Esophagus mucosa (tissue), 1 donor: ENCODE measurements around the gene ZFP36L2. TPM values are rescaled to one million over a fixed set of nuclear protein-coding genes. Genes with fewer than 3 reads are reported as not detected.

Experiments
- ATAC-seq: fragments of 200-7000 bp; cut with Tn5 transposase; one replicate; pipeline ENCODE4 v1.9.1; 2020
- total RNA-seq: library from RNA; stranded (reverse); gene quantifications from one replicate; pipeline ENCODE4 v1.2.4, GENCODE V29; 2023
- donor health status: DM: yes; HTN: yes; CAD: no.

Gene ZFP36L2
- total RNA-seq, 1 donor from 2014 or later, result 71.0 TPM

DNA sequence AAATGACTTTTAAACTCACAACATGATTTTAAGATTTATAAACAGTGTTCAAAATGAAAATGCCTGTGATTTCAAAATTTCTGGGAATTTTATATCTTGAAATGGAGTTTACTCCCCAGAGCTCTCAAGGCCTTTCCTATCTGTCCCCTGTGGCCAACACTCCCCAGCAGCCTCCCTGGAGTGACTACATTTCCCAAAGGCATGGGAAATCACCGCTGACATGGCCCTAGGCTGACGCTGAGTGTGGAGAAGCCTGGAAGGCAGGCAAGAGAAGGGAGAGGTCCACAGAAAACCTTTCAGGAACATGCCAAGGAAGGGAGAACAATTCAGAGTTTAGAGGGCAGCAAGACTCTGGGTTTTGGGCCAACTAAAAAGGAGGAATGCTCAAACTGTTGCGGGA is 20.2 kb upstream of the ZFP36L2 start:
- ATAC-seq, result no peak

DNA sequence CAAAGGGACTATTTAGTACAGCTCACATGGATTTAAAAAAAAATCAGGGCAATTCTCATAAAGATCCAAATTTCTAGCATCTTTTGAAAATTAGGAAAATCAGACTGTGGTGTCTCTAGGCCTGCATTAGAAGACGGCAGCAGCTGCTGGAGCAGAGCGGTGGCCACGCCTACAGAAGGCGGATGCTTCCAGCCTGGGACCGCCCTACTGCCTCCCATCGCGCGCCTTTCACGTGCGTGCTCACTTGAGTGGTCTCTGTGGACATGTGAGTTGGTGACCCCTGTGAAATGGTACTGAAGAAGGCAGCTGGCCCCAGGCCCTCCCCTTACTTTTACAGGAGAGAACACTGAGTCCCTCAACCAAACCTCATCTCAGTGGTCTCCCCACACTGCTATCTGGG is 15.2 kb upstream of the ZFP36L2 start:
- no peak for ATAC-seq

DNA sequence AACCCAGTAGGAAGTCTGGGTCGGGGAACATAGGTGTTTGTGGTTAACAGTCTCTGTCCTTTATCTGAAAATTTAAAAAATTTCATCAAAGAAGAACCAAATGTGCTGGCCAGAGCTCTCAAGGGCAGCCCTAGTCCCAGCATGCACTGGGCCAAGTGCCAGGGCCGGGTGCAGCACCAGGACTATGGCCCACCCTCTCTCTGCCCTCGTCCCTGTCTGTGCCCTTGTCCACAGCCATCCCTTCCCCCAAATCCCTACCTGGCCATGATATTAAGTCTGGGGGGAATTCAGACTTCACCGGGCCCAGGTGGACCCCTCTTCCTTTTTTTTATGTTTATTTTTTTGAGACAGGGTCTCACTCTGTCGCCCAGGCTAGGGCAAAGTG is 14.4 kb upstream of the ZFP36L2 start:
- ATAC-seq, result peak; percentile 36

DNA sequence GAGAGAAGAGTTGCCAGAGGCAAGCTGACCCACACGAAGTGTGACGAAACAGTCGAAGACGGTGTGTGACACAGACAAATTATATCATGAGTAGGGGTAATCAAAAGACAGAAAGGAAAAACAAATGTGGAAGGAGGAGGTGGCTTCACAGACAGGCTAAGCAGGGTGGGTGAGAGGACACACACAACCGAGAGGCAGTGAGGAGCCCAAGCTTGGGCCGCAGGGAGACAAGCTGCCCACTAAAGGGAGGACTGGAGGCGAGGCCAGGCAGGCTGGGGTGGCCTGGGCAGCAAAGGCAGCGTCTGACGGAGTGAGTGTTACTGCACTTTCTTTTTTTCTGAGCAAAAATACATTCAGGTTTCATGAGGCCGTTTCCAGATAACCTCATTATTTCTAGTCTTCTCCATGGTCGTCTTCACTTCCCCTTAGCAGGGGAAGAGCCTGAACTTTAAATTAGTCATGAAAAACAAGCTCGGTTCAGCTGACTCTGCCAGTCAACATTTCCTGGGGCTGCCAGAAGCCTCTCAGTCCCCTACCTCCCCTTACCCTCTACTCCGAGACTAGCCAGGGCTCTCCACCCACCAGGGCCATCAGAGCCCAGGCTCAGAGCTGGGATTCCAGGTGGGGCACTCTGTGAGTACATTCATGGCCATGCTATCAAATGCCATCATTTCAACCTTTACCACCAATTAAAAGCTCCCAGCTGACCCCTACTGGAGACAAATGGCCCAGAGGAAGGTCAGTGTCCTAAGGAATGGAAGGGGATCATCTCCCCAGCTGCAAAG is 13.8 kb upstream of the ZFP36L2 start:
- peak; percentile 14 for ATAC-seq

DNA sequence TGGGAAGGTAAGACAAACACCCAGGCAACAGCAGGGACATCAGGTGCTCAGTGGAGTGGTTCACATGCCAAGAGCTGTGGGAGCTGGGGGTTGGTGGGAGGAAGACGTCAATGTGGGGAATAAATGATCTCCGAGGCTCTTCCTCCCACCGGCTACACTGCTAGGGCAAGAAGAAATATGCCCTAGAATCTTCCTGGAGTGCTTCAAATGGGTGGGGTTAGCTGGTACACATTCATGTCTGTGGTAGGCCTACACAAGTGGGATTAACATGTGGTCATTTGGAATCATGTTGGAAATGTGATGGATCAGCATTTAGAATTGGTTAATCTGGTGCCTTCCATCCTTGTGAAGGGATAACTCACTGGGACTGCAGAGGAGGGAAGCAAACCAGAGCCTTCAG is 12.4 kb upstream of the ZFP36L2 start:
- ATAC-seq, result no peak

DNA sequence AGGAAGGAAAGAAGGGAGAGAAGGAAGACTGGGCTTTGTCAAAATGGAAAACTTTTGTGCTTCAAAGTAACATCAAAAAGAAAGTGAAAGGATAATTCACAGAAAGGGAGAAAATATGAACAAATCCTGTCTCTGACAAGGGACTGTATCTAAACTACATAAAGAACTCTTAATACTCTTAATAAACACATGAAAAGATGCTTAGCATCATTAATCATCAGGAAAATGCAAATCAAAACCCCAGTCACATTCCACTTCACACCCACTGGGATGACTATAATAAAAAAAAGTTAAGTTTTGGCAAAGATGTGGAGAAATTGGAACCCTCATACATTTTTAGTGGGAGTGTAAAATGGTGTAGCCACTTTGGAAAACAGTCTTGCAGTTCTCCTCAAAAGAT is 11.8 kb upstream of the ZFP36L2 start:
- no peak for ATAC-seq

DNA sequence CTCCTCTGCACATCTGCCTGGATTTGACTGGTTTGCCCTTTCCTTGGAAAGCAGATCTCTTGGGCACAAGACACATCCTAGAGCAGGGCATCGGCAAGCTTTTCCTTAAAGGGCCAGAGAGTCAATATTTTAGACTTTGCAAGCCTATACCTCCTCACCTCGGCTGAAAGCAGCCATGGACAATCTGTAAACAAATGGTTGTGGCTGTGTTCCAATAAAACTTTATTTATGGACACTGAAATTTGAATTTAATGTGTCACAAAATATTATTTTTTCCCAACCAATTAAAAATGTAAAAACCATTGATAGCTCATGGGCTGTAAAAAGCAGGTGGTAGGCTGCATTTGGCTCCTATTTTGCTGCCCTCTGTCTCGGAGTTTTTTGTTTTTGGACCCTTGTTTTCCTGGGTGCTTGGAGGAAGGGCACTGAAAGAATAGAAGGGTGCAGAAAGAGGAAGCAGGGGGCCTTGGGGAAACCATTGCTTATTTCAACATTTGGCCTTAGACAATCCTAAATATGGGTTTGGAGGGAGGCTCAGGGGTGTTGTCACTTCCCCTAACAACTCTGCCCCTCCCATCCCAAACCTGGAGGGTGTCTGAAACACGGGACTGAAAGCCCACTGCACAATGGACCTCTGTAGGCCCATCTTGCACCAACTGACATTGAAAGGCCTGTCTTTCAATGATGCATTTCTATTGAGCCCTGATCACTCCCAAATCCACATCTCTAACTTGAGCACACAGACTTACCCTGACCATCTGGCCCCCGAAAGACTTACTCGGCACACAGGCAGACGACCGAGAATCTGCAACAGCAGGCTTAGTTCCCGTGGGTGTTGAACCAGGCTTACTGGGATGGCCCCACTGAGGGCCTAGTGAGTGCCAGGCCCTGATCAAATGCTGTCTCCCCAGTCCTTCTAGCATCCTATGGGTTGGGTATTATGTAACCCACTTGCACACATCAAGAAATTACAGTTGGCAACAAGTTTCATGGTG is 7.1 kb upstream of the ZFP36L2 start:
- no peak for ATAC-seq

DNA sequence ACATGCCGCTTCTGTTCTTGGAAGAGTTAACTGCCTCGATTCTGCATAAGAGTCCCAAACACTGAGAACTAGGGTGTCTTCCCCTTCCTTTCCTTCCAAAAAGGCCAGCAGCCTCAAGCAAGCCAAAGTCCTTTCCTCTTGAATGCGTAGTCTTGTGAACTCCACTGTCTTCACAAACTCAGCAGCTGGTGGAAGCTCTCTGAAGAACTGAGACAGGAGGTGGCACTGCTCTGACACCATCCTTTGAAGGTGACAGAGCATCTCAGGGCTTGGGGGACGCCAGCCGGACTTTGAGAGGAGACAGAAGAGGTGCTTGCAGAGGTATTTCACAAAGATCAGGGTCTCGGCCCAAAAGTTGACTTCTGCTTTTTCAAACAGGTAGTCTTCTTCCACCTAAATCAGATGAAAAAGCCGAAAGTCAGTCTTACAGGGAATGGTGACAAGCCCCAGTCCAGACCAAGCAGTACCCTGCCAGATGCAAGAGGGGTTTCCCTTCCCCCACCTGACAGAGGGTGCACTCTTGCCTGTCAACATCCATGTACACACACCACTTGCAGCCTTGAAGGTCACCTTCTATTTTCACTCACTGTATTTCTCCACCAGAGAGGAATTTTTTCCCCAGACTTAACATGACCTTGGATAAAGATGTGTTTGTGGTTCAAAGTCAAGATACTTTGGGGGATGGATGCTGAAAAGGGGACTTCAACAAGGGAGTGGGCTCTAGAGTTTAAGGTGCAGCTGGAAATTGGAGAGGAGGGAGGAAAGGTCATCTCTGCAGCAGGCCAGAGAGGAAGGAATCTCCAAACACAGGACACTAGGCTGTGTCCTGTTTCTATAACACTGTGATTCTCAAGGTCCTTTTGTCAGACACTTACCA is 4.8 kb upstream of the ZFP36L2 start:
- ATAC-seq, result no peak

DNA sequence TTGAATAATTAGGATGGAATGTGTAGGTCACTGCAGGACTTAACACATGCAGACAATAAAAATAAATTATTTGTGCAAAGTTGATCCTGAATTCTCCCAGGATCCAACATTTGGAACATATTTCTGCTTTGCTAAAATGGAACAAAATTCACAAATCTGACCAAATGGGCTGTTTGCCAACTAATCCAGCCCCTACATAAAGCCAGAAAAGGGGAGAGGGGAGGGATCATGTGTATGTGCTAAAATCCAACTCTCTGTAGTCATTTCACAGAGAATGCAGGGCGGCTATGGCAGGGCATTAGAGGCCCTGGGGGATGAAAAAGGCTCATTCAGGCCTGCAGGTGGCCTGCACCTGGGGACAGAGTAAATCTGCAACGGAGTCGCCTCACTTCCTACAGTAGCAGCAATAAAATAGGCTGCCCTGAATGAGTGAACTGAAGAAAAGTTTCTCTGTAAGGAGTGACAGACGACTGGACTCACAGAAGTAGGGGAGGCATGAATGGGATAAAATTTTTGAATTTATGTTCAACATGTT is 4.0 kb upstream of the ZFP36L2 start:
- ATAC-seq, result no peak

DNA sequence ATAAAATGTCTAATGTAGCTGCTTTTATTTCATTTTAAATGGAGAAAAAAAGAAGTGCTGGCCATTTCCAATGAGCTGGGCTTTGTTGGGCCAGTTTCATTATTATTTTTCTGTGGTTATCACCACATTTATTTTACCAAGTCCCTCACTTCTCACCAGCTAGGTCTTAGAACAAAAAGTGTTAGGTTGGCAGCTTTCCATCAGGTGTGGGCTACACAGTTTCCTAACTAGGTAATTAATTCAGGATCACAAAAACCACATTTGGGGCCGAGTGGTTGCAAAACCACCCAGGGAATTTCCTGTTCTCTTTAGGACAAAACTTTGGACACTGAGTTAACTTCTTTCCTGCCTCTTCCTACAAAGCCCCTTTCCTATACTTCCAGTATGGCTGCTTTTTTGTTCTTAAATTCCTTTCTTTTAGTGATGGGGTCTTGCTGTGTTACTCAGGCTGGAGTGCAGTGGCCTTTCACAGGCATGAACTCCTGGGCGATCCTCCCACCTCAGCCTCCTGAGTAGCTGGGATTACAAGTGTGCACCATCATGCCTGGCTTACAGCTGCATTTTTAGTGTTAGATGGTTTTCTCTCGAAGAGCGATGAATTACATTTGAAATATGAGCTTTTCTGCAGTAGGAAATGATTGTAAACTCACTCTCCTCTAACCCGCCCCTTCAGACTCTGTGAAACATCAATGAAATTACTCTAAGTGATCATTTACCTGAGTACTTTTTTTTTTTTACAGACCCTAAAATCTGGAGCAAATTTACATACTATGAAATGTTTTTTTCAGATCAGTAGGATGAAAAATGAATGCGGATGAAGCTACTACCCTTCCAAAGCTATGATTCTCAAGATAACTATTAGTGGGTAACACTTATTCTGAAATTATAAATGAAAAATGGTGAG is 2.6 kb upstream of the ZFP36L2 start:
- ATAC-seq, result no peak

DNA sequence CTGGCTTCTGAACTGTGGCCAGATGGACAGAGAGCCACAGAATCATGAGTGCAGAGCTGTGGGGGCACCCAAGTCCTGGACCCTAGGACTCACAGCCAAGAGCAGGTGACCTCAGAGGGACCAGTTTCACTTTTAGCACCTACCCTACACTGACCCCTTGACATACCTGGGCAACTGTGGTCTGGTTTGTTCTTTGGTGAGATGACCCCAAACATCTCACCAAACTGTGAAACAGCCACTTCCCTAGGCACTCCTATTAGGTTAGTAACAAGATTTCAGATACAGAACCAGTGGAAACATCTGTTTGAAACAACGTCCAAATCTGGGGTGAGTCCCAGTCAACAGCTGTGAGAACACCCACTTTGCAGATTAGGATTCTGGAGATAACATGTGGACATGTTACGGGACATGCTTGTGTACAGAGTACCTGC is 1.9 kb upstream of the ZFP36L2 start:
- no peak for ATAC-seq

DNA sequence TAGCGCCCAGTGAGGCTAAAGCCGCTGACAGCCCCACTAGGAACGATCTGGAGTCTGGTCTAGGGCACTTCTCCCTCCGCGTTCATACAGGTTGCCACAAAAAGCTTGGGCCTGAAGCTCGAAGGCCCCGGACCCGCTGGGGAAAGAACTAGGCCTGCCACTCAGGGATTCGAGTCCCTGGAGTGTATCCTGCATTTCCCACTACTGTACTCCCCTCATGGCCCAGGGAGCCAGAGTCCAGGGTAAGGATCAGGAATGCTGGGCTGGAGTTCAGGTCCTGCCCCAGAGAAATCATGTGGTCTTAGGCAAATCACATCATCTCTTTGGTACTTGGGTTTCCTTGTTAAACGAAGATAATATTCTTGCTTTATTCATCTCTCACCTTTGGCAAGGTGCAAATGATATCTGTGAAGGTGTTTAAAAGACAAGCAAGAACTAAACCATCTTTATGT is 1.4 kb upstream of the ZFP36L2 start:
- no peak for ATAC-seq

DNA sequence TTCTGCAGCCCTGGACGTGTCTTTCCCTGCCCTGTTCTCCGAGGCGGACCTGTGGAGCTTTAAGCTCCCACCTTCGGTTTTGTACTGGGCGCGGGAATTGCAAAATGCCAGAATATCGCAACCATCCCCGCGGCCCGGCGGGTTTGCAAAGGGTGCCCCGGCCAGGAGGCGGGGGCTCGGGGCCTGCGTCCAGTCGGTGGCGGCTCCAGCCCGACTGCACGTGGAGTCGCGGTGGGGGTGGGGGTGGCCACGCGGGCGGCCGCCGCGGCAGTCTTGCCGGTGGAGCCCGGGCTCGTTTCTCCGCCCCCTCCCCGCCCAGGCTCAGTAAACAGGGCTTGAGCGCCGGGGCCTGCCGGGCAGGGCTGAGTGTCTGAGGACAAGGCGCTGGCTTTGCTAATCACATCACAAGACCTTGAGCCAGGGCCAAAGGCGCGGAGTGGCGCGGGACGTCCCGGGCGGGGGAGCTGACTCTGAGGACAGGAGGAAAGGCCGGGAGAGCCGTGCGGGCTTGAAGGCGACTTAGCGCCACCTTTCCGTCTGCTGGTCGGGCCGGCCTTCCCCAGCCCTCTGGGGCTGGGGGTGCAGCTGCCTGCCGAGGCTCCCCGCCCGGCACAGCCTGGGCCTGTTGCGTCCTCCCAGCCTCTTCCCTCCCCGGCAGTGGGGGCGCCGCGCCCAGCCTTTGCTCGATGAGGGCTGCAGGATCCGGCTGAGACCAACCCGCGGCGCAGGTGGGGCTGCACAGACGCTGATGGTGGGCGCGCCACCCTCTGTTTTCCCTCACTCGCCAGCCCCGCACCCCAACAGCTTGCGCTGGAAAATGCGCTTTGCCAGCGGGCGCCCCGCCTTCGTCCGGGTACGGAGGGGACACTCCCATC is 786 bp upstream of the ZFP36L2 start:
- ATAC-seq, result peak; percentile 69

DNA sequence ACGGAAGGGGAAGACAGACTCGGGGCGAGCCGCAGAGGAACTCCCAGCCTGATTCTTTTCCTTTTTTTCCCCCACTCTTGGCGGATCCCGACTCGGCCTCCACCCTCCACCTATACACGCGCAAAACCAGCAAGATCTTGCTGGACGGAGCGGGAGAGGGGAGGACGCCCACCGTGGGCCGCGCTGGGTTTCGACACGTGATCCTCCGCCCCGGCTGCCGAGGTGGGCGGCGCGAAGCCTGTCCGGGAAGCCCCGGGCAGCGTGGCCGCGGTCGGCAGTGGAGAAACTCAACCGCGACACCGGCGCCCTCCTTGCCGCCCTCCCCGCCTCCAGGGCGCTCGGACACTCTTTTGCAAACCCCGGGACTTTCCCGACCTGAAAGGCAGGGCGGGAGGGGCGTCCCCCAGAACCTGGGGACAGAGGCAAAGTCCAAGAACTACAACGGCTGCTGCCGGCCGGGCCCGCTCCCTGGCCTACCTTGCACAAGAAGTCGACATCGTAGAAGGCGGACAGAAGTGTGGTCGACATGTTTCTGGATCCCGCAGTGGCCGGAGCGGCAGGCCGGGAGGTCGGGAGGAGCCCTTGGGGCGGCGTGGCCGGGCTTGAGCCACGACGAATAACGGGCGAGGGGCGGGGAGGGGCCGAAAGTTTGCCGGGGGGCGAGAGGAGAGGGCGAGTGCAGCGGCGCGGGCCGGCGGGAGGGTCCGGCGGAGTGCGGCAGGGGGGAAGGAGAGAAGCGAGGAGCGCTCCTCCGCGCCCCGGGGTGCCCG is 433 bp downstream of the ZFP36L2 start:
- ATAC-seq, result peak; percentile 4

DNA sequence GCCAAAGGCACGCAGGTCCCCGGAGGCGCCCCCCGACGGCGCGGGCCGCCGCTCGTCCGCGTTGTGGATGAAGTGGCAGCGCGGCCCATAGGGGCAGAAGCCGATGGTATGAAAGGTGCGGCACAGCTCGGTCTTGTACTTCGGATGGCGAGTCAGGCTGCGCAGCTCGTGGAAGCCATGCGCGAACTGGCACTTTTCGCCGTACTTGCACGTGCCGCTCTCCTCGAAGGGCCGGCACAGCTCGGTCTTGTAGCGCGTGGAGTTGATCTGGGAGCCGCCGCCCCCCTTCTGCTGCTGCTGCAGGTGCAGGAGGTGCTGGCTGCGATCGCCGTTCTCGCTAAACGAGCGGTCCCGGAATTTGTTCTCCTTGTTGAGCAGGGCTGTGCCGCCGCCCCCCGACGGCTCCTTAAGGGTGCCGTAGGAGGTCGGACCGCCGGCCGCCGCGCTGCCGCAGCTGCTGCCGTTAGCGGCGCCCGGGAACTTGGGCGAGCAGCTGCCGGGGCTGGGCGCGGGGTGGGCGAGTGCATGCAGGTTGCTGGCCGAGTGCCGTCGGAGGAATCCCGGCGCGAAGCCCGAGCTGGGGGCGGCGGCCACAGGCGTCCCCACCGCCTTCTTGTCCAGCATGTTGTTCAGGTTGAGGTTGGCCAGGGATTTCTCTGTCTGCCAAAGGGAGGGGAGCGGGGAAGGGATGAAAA is 1.2 kb downstream of the ZFP36L2 start:
- ATAC-seq, result no peak

DNA sequence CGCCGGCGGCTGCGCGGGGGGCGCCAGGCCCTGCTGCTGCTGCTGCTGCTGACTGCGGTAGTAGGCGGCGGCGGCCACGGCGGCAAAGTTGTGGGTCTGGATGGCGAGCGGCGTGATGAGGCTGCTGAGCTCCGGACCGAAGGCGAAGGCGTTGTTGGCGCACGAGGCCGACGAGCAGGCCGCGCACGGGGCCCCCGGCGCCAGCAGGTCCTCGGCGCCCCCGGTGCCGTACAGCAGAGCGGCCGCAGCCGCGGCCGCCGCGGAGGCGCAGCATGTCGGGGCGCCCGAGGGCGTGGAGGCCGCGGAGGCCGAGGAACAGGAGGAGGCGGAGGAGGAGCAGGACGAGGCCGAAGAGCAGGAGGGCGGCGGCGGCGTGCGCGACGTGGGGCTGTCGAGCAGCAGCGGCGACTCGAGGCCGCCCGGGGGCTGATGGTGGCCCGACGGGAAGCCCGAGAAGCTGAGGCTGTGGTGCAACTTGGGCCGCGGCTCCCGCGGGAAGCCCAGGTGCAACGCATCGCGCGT is 1.8 kb downstream of the ZFP36L2 start:
- ATAC-seq, result no peak

DNA sequence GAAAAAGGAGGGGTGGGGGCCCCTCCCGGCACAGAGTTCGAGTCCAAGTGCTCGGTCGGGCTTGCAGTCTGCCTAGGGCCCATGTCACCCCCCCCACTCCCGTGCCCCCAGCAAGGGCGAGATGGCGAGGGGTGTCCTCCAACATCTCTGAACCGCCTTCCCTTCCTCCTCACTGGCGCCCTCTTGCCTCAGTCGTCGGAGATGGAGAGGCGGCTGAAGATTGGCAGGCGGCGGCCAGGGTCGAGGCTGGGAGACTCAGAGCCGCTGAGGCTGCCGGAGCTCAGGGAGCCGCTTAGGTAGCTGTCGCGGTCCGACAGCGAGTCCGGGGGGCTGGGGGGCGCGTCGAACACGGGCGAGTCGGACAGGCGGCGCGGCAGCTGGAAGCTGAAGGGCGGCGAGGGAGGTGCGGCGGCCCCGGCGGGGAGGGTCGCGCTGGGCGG is 2.3 kb downstream of the ZFP36L2 start:
- no peak for ATAC-seq

DNA sequence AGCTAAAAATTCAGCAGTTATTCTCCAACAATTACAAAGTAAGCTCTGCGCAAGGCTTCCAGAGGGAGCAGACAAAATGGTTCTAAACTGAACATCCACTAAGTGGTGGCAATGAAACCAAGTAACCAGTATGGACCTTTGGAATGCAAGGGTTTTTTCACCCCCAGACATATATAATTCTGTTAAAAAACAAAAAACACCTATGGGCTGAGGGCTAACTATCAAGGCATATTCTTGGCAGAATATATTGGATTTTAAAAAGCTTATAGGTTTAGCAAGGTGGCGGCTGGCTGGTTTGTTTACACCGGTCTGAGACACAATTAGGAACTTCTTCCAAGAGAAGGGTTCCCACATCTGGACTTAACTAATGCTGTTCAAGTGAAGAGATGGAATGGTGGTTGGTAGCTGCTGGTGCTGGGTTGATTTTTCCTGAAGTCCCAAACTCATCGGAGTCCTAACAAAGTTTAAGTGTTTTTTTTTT is 2.8 kb downstream of the ZFP36L2 start:
- ATAC-seq, result no peak
